Mononuclear cell (primary cell): Measurements from ENCODE around the gene TAF4. TPM values are rescaled to one million over a fixed set of nuclear protein-coding genes. Genes with fewer than 3 reads are reported as not detected.

Source experiments
- H3K27me3 ChIP-seq: 2 replicates; pipeline ENCODE4 v1.6.0; 2011; ENCODE audit warnings: low read length, control low read depth; ENCODE audit not compliant: insufficient read depth
- H3K4me1 ChIP-seq: 2 replicates; pipeline ENCODE4 v1.5.1; 2011; ENCODE audit warnings: mild to moderate bottlenecking, low read length, control low read depth; ENCODE audit not compliant: insufficient read depth
- H3K4me3 ChIP-seq: 2 replicates; pipeline ENCODE4 v1.5.1; 2011; ENCODE audit warnings: mild to moderate bottlenecking, low read length, moderate library complexity
- H3K9me3 ChIP-seq: 2 replicates; pipeline ENCODE4 v1.5.1; 2011; ENCODE audit warnings: low read depth, mild to moderate bottlenecking, control low read depth, low read length
- total RNA-seq: library from RNA; depleted of rRNA; stranded (reverse); fragments of >200 nt; gene quantifications from one replicate; pipeline ENCODE4 v1.2.3, GENCODE V29; 2012

Gene TAF4
- total RNA-seq, 1 donor = 7.7 TPM

DNA sequence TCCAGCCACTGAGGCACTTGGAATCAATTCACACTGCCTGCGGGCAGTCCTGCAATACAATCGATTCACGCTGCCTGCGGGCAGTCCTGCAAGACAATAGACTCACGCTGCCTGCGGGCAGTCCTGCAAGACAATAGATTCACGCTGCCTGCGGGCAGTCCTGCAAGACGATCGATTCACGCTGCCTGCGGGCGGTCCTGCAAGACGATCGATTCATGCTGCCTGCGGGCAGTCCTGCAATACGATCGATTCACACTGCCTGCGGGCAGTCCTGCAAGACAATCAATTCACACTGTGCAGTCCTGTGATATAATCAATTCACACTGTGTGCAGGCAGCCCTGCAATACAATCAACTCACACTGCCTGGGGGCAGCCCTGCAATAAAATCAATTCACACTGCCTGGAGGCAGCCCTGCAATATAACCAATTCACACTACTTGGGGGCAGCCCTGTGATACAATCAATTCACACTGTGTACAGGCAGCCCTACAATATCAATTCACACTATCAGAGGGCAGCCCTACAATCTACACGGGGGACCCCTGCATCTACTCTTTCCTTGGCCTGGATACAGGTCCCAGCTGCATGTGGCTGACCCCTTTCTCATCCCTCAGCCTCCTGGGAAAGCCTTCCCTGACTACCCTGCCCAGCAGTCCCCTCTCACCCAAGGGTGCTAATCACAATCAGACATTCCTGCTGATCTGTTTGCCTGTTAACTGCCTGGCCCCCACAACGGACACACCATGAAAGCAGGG is 10.4 kb downstream of the TAF4 start:
- Histone ChIP-seq H3K4me3 (no peak overlapping the region), H3K9me3 (no peaks in the 10 kb centered on the region), H3K4me1 (peaks cover 2% of the 10 kb centered on the region), H3K27me3 (no peaks in the 10 kb centered on the region)

DNA sequence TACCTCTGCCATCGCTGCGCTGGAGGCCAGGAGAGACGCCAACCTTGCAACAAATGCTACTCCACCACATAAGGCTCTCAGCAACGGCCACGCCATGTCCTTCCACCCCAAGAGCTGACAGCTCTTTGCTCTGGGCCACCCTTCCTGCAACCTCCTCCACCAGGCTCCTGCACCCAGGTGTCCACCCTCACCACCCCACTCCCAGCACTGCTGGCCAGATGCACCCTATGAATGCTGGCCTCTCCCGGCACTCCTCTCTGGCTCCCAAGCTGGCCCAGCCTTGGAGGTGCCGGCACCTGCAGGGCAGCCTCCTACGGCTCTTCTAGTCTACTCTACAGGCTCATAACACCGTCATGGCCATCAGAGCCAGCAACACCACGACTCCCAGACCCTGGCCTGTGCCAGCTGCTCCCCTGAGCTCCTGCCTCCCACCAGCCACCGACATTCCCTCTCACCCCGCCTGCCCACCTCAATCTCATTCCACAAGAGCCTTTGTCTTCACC is 11.2 kb downstream of the TAF4 start:
- H3K4me3 ChIP-seq = no peak overlapping the region

DNA sequence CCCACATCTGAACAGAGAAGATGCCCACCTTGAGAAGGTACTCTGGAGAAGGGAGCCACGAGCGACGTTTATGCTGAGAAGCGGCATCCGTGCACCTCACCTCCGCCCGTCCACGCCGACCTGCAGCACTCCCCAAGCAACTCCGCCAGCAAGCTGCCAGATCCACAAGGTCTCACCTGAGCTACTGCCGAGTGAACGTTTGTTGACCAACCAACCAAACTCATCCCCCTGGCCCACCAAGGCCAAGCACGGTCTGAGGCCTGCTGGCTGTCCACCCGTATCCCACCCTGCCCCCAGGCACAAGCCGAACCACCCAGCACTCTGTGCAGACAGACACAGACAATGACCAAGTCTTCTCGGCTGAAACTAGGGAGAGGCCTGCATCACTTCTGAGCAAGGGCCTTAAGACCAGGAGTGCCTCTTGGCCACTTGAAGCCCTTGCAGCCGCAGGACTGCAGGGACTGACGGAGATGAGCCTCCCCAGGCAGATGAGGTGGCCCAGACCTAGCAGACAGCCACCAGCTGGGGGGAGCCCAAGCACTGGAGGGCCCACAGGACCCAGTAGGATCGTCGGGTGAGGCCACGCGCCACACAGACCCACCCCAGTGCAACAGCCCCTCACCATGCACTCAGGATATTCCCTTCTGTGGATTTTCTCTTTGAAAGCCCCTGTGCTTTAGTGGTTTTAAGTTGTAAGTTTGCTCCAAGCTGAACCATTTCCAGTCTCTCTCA is 12.1 kb downstream of the TAF4 start:
- H3K9me3 ChIP-seq = no peaks in the 10 kb centered on the region
- H3K4me3 ChIP-seq = no peak overlapping the region
- no peaks in the 10 kb centered on the region for H3K4me1 ChIP-seq
- no peaks in the 10 kb centered on the region for H3K27me3 ChIP-seq

More for the DNA sequence above, 11.2 kb downstream of the TAF4 start:
- H3K4me1 ChIP-seq = no peaks in the 10 kb centered on the region
- H3K27me3 ChIP-seq = no peaks in the 10 kb centered on the region
- H3K9me3 ChIP-seq = no peaks in the 10 kb centered on the region

DNA sequence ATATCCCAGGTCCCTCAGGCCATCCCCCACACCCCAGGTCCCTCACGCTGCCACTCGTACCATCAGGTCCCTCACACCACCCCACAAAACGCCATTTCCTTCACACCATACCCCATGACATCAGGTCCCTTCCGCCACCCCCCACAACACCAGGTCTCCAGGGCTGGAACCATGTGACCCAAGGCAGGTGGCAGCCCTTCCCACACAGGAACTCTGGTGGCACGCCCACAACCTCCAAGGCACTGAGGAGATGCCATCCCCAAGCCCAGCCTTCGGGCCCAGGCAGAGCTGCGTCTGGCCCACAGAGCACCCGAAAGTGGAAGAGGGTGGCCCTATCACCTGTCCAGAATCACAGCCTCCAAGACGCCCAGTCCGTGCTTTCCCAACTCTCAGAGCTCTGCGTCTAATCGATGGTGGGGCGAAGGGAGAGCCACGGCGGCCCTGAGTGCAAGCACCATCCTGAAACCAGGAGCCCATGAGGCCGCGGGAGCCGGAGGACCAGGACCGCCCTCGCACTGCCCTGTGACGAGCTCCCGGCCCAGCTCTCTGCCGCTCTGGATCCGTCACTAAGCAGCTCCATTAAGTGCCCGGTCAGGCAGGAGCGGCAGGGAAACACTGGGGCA is 12.7 kb downstream of the TAF4 start:
- Histone ChIP-seq H3K9me3 (no peaks in the 10 kb centered on the region), H3K4me1 (no peaks in the 10 kb centered on the region), H3K27me3 (no peaks in the 10 kb centered on the region), H3K4me3 (no peak overlapping the region)

DNA sequence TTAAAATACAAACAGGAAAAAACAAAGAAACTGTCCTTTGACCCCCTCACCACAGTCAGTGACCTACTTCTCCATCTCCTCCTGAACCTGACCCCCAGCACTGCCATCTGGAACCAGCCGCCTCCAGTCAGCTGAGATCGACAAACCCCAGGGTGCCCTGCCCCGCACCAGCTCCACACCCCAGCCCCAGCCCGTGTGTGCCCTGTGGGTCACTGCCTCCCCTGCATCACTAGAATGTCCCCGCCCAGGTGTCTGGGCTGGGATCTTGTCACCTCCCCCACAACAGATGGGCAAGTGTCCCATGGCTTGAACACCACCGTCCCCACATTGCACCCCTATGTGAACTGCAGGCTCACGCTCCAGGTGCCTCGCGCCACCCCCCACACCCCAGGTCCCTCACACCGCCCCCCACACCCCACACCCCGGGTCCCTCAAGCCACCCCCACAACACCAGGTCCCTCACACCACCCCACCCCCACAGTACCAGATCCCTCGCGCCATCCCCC is 13.3 kb downstream of the TAF4 start:
- no peaks in the 10 kb centered on the region for H3K4me1 ChIP-seq
- no peaks in the 10 kb centered on the region for H3K9me3 ChIP-seq
- no peak overlapping the region for H3K4me3 ChIP-seq
- no peaks in the 10 kb centered on the region for H3K27me3 ChIP-seq

DNA sequence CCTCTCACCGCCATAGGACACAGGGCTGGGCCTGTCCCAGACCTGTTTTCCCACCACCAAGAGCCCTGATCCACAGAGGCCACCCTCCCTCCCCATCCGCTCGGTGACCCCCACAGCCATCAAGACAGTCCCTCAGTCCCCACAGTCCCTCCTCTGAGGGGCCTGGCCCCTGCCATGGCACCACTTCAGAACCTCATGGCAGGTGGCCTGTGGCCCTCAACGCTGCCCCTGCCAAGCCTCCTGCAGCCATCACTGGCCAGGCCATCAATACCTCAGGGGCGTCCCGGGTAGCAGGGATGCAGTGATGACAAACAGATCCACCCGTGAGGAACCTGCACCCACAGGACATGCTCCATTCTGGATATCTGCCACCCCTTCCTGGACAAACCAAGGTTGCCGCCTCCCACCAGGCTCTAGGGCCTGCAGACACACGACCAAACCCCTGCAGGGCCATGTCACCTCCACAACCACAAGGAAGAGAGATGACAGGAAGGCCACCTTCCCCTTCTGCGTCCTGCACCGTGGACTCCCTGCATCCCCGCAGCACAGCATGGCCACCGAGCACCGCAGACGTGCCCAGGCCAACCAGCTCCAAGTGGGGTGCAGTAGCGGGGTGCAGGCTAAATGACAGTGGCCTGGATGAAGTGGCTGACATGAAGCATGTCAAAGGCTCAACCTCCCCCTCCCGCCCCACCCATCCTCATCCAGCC is 14.0 kb downstream of the TAF4 start:
- Histone ChIP-seq H3K9me3 (no peaks in the 10 kb centered on the region), H3K4me3 (no peak overlapping the region), H3K4me1 (no peaks in the 10 kb centered on the region), H3K27me3 (no peaks in the 10 kb centered on the region)

DNA sequence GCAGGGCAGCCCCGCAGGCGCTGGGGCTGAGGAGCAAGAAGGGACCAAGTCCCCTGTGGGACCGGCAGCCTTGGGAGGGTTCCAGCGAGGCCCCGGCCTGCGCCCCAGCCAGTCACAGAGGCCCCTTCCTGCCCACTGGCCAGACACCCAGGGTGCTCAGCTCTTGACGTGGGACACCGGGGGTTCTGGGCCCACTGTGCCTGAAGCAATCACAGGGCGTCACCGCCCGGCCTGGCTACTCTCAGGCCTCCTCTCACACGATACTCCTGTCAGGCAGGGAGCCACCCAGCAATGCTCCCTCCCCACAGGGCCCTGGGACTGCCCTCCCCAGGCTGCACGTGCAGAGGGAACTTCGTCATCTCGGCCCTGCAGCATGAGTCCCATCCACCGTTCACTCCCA is 14.5 kb downstream of the TAF4 start:
- H3K4me3 ChIP-seq = no peak overlapping the region
- no peaks in the 10 kb centered on the region for H3K4me1 ChIP-seq
- H3K27me3 ChIP-seq = no peaks in the 10 kb centered on the region
- H3K9me3 ChIP-seq = no peaks in the 10 kb centered on the region

DNA sequence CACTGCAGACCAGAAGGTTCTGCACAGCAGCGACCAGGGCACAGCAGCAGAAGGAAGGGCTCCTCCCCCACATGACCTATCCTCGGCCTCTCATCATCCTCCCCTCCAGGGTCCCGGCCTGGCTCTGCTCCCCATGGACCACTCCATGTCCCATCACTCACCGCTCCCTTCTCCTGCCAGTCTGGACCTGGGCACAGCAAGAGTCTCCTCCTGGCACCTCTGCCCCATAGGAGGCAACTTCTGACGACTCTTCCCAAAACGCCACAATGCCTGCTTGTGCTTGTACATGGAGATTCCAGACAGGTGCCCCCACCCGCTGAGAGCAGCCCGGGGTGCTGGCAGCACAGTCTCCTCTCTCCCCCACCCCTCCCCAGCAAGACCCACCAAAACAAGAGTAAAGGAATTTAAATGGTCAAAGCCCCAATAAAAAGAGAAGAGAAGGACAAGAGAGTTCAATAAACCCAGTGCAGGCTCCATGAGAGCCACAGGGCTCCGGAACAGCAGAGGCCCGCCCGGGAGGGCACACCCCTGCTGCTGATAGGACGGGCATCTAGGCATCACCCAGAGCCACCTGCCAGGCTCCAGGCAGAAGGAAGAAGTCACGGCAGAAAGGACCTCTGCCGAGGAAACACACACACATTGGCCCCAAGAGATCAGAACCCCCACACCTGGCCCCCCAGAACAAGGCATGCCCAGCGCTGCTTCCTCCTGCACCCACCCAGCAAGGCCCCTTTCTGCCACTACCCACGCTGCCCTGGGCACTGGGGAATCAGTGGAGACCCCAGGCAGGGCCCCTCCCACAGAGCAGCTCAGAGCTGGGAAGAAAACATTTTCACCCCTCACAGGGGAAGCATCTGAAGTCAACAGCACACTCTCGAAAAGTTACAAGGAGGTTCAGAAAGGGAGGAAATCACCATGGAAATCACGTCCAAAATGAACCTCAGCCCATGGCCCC is 15.2 kb downstream of the TAF4 start:
- H3K4me3 ChIP-seq = no peak overlapping the region
- no peaks in the 10 kb centered on the region for H3K27me3 ChIP-seq
- H3K4me1 ChIP-seq = no peaks in the 10 kb centered on the region
- H3K9me3 ChIP-seq = no peaks in the 10 kb centered on the region

DNA sequence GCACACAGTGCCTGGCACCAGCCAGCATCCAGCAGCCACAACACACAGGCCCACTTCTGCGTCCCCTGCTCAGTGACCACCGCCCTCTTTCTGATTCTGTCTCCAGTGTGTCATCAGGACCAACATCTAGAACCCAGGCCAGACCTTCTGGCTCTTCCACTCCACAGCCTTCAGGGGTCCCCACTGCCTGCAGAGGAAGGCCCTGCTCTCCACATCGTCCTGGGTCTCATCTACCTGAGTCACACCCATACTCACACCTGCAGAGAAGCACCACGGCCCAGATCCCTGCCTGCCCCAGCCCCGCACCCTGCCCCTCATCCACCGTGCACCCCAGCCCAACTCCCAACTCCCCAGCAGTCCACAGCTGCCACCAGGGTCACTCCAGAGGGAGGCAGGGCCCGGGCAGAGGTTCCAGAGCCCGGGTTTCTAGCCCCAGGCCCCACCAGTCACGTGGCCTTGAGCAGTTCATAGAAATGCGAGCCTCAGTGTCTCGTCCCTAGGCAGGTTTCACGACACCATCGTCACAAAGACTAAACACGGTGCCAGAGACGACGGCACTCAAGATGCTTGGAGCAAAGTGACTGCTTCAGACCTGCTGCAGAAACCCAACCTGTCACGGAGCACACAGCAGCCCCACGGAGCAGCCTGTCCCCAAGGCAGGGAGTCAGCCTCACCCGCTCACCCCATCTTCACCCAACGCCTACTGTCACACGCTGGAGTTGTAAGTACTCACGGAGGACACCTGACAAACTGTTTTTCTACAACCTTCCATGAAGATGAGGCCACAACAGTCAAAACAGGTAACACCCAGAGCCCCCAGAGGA is 16.1 kb downstream of the TAF4 start:
- Histone ChIP-seq H3K4me1 (no peaks in the 10 kb centered on the region), H3K27me3 (no peaks in the 10 kb centered on the region), H3K4me3 (no peak overlapping the region), H3K9me3 (no peaks in the 10 kb centered on the region)

DNA sequence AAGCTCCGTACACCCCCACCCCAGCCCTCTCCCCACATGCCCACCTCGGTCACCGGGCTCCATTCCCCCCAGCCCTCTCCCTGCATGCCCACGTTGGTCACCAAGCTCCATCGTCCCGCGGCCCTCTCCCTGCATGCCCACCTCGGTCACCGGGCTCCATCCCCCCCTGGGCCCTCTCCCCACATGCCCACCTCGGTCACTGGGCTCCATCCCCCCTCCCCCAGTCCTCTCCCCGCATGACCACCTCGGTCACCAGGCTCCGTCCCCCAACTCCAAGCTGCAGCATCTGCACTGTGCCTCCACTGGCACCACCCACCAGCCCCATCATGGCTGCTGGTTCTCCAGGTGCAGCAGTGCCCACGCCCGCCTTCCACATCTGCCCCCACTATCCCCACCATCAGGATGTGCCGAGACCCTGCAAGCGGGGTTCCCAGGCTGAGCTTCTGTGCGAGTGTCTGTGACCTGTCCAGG is 16.8 kb downstream of the TAF4 start:
- Histone ChIP-seq H3K4me3 (no peak overlapping the region), H3K27me3 (no peaks in the 10 kb centered on the region), H3K4me1 (no peaks in the 10 kb centered on the region), H3K9me3 (no peaks in the 10 kb centered on the region)

DNA sequence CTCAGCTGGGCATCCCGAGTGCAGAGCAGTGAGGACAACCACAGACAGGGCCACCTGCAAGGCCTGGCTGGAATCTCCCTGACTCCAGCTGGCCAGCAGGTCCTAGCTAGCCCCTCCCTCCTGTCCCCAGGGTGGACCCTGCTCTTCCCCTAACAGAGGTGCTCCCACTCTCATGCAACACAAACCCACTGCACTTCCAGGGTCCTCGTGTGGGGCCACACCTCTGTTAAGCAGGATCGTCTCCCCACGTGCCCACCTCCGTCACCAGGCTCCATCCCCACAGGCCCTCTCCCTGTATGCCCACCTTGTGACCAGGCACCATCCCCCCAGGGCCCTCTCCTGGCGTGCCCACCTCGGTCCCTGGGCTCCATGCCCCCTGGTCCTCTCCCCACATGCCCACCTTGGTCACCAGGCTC is 17.3 kb downstream of the TAF4 start:
- Histone ChIP-seq H3K4me3 (no peak overlapping the region), H3K4me1 (no peaks in the 10 kb centered on the region), H3K27me3 (no peaks in the 10 kb centered on the region), H3K9me3 (no peaks in the 10 kb centered on the region)

DNA sequence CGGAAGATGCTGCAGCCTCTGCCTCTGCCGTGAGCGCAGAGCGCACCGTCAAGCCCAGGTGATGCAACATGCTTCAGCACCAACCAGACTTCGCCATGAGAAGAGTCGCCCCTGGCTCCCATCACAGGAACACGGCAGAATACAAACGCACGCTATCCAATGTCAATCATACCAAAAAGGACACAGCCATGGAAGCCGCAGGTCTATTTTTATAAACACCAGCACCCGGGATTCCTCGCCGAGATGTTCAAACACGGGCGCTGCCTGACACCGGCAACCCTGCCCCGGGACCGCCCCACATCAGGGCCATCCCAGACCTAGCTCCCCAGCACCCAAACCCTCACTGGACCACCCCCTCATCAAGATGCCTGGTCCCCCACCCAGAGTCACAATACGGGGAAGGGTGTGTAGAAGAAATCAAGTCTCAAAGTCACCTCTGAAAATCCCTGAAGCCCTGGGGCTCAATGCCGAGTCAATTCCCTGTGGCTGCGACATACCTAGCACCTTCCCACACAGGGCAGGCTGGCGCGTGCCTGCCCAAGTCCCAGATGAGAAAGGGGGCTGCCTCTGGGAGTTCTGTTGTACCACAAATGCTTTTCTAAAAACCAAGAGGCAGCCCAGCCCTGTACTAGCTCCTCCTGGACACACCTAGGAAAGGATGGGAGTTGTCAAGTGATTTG is 17.9 kb downstream of the TAF4 start:
- no peaks in the 10 kb centered on the region for H3K4me1 ChIP-seq
- no peaks in the 10 kb centered on the region for H3K9me3 ChIP-seq
- H3K4me3 ChIP-seq = no peak overlapping the region
- no peaks in the 10 kb centered on the region for H3K27me3 ChIP-seq

DNA sequence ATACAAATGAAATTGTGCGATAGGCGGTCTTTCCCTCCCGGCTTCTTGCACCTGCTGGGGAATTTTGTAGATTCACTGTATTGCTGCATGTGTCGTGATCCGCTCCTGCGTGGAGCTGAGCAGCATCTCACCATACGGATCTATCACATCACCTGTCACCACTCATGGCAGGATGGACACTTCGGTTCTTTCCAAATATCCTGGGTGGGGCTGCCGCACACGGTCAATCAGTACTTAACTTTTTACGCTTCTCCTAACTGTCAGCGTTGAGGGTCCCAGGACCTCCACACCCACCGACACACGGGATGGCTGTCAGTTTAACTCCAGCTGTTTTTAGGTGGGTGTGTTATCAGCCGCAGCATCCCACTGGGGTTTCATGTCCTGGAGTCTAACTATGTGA is 19.2 kb downstream of the TAF4 start:
- Histone ChIP-seq H3K4me1 (no peaks in the 10 kb centered on the region), H3K9me3 (no peaks in the 10 kb centered on the region), H3K4me3 (no peak overlapping the region), H3K27me3 (no peaks in the 10 kb centered on the region)
